Smooth muscle cell (in vitro differentiated cells): Measurements from ENCODE around the gene KMT5C. TPM values are rescaled to one million over a fixed set of nuclear protein-coding genes. Genes with fewer than 3 reads are reported as not detected.

ENCODE experiments used
- DNase-seq: peaks from one replicate; lab custom pipeline; 2025; ENCODE audit not compliant: unreplicated experiment; lab: John Stamatoyannopoulos, UW
- H2AFZ ChIP-seq: fragments of 200-600 bp; sonication (generic); 2 replicates; pipeline ENCODE4 v1.6.0; 2016; ENCODE audit warnings: antibody characterized with exemption, low read depth, mild to moderate bottlenecking
- H3F3A ChIP-seq: fragments of 200-600 bp; sonication (generic); 2 replicates; pipeline ENCODE4 v1.6.0; 2017; ENCODE audit warnings: antibody characterized with exemption, low read depth
- H3K27ac ChIP-seq: fragments of 200-600 bp; sonication (generic); 2 replicates; pipeline ENCODE4 v1.5.1; 2016; ENCODE audit warnings: low read depth, mild to moderate bottlenecking
- H3K27me3 ChIP-seq: fragments of 200-600 bp; sonication (generic); 2 replicates; pipeline ENCODE4 v1.6.1; 2016; ENCODE audit warnings: low read depth, mild to moderate bottlenecking
- H3K36me3 ChIP-seq: fragments of 200-600 bp; sonication (generic); 2 replicates; pipeline ENCODE4 v1.5.1; 2016; ENCODE audit warnings: low read depth
- H3K4me1 ChIP-seq: fragments of 200-600 bp; sonication (generic); 2 replicates; pipeline ENCODE4 v1.5.1; 2016; ENCODE audit warnings: low read depth
- H3K4me2 ChIP-seq: fragments of 200-600 bp; sonication (generic); 2 replicates; pipeline ENCODE4 v1.6.0; 2016; ENCODE audit warnings: mild to moderate bottlenecking
- H3K4me3 ChIP-seq: fragments of 200-600 bp; sonication (generic); 2 replicates; pipeline ENCODE4 v1.5.1; 2016; ENCODE audit warnings: mild to moderate bottlenecking
- H3K79me2 ChIP-seq: fragments of 200-600 bp; sonication (generic); 2 replicates; pipeline ENCODE4 v1.6.0; 2016; ENCODE audit warnings: low read depth, mild to moderate bottlenecking
- H3K9ac ChIP-seq: fragments of 200-600 bp; sonication (generic); 2 replicates; pipeline ENCODE4 v1.6.0; 2016; ENCODE audit warnings: low read depth
- H3K9me3 ChIP-seq: fragments of 200-600 bp; sonication (generic); replicated peaks from 2 replicates; pipeline ENCODE4 v1.5.1; 2016; ENCODE audit warnings: low read depth
- H4K20me1 ChIP-seq: fragments of 200-600 bp; sonication (generic); 2 replicates; pipeline ENCODE4 v1.6.0; 2016; ENCODE audit warnings: low read depth
- CTCF ChIP-seq: fragments of 200-600 bp; sonication (generic); IDR thresholded peaks from 2 replicates; pipeline ENCODE4 v1.5.1; 2017; ENCODE audit warnings: borderline replicate concordance, mild to moderate bottlenecking, antibody characterized with exemption; ENCODE audit not compliant: insufficient read depth, poor library complexity, severe bottlenecking
- WGBS: methylation state at CpG from one replicate; pipeline ENCODE4 v1.1.7; 2016; ENCODE audit warnings: low lambda C conversion rate; 5-methylcytosine and 5-hydroxymethylcytosine counted together
- polyA plus RNA-seq: library from polyadenylated mRNA; unstranded; fragments of >200 nt; fragmentation: Nextera tagmentation; extraction: Ambion mirVana; gene quantifications from 2 replicates; pipeline ENCODE4 v1.2.1, GENCODE V29; 2016
- total RNA-seq: library from RNA; depleted of rRNA; stranded (reverse); fragments of >200 nt; gene quantifications from 2 replicates; pipeline ENCODE4 v1.2.3, GENCODE V29; 2014

The KMT5C gene
- total and polyA plus RNA-seq, 2 experiments from 2014 or later, result 23.2 to 26.1 TPM

- TF ChIP-seq CTCF, result no peak
- no peak overlapping the region for H2AFZ ChIP-seq
- no peaks in the 10 kb centered on the region for H3K36me3 ChIP-seq
- no peak overlapping the region for H3K9ac ChIP-seq
- H3K4me1 ChIP-seq, result peaks cover 6% of the 10 kb centered on the region
- H3K27me3 ChIP-seq, result no peaks in the 10 kb centered on the region
- no peaks in the 10 kb centered on the region for H3K9me3 ChIP-seq
- peaks cover 21% of the 10 kb centered on the region for H4K20me1 ChIP-seq
- no peak for DNase-seq
- no peak overlapping the region for H3K27ac ChIP-seq
- H3K4me3 ChIP-seq, result no peak overlapping the region
- H3K79me2 ChIP-seq, result no peaks in the 10 kb centered on the region
- peaks cover 22% of the 10 kb centered on the region for H3F3A ChIP-seq
- 85% methylated on average over 27 of the region's 38 CpGs for WGBS
- H3K4me2 ChIP-seq, result no peak overlapping the region
Observed at GRCh38 chr19:55362174-55362989, 22.7 kb downstream of the KMT5C start.

DNA sequence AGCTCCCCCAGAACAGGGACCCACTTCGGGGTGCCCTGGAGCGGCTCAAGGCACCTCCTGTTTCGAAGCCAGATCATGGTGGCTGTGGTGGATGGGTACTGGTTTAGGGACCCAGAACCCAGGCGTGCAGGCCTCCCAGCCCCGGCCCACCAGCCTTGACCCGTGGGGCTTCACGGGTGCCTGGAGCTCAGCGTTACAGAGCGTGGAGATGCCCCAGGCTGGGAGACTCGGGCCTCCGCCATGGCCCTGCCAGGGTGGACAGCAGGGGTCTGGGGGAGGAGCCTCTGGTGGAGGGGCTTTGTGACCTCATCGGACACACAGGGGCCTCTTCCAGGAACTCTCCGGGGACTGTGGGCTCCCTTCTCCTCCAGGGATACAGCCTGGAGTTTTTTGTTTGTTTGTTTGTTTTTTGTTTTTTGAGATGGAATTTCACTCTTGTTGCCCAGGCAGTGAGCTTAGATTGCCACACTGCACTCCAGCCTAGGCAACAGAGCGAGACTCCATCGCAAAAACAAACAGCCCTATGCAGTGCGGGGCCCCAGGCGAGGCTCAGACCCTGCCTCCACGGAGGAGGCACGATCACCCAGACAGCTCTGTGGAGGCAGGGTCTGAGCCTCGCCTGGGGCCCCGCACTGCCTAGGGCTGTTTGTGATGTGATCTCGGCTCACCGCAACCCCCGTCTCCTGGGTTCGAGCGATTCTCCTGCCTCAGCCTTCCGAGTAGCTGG is 23.5 kb downstream of the KMT5C start, which contains the start of gene GARIN5B:
TSS of gene GARIN5B (minus strand) at position 271 of the 727 bp plus-strand sequence. CDS start at position 77, 194 bp downstream.
- Histone ChIP-seq H3K4me1 (peaks cover 6% of the 10 kb centered on the region), H3K27ac (peak within 1 kb of the TSS; percentile 52), H4K20me1 (peaks cover 22% of the 10 kb centered on the region), H3F3A (peaks cover 22% of the 10 kb centered on the region), H3K36me3 (no peaks in the 10 kb centered on the region), H2AFZ (no peak within 1 kb of the TSS), H3K9me3 (no peaks in the 10 kb centered on the region), H3K9ac (no peak within 1 kb of the TSS), H3K4me3 (no peak within 1 kb of the TSS), H3K79me2 (no peaks in the 10 kb centered on the region), H3K4me2 (no peak within 1 kb of the TSS), H3K27me3 (no peaks in the 10 kb centered on the region)
- WGBS, result 64% methylated on average over 27 of the region's 27 CpGs
- TF ChIP-seq CTCF, result no peak
- DNase-seq, result no peak

DNA sequence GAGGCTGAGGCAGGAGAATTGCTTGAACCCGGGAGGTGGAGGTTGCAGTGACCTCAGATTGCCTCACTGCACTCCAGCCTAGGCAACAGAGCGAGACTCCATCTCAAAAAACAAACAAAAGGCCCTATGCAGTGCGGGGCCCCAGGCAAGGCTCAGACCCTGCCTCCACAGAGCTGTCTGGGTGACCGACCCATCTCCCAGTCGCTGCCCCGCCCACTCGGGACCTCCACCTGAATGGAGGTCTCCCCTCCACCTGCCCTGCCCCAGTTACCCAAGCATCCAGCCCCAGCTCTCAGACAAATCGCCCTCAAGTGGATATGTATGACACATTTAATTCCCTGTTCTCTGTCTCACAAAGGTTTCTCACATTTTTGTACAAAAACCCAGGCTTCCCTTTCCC is 25.6 kb downstream of the KMT5C start:
- WGBS, result 96% methylated on average over 8 of the region's 8 CpGs
- Histone ChIP-seq H3K79me2 (peaks cover 4% of the 10 kb centered on the region), H3K36me3 (no peaks in the 10 kb centered on the region), H3K4me1 (peaks cover 12% of the 10 kb centered on the region), H3K27ac (no peak overlapping the region), H3K27me3 (no peaks in the 10 kb centered on the region), H4K20me1 (peaks cover 31% of the 10 kb centered on the region), H3K4me3 (no peak overlapping the region), H3K4me2 (no peak overlapping the region), H2AFZ (no peak overlapping the region), H3K9ac (no peak overlapping the region), H3F3A (peaks cover 29% of the 10 kb centered on the region), H3K9me3 (no peaks in the 10 kb centered on the region)
- DNase-seq, result no peak
- TF ChIP-seq CTCF, result no peak
